Retinal pigment epithelial cell (primary cell): Measurements from ENCODE around the gene CENATAC.
"Not testable (repeated sequence)": the region's sequence is repeated elsewhere in the genome, so short reads cannot be mapped to it uniquely, and the experiment has no call there.

Source experiments
- DNase-seq: peaks from one replicate; pipeline ENCODE4 v3.0.0-alpha.2; 2010; ENCODE audit warnings: low read depth
- H3K4me3 ChIP-seq: 2 replicates; pipeline ENCODE4 v1.5.1; 2011; ENCODE audit warnings: mild to moderate bottlenecking, low read length, control low read depth, moderate library complexity
- CTCF ChIP-seq: conservative IDR thresholded peaks from 2 replicates; pipeline ENCODE4 v1.5.1; 2011; ENCODE audit warnings: low read depth, low read length, control low read depth, inconsistent platforms

Gene CENATAC

DNA sequence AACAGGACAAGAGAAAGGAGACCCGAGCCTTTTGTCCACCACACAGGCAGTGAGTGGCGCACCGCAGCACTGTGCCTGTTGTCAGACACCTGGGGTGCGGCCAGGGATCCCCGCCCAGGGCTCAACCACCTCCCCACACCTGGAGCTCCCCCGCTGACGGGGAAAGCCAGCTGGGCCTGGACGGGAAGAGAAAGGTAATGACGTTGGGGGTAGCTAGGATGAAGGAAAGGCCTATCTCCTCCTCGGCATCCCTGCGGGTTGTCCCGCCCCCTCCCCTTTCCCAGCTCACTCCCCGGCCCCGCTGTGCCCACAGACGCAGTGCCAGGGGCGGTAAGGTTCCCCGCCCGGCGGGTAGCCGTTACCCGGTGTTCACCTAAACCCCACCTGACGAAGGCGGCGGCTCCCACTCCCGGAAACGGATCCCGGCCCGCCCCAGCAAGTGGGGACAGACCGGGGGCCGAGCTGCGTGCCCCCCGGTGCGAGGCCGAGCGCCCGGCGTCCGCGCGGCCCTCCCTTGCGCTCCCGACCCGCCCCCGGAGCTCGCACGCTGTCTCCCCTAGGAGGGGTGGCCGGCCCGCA, 58.6 kb downstream of the CENATAC start:
- TF ChIP-seq CTCF = no peak
- H3K4me3 ChIP-seq = peak overlapping the region; percentile 82
- no peak for DNase-seq

DNA sequence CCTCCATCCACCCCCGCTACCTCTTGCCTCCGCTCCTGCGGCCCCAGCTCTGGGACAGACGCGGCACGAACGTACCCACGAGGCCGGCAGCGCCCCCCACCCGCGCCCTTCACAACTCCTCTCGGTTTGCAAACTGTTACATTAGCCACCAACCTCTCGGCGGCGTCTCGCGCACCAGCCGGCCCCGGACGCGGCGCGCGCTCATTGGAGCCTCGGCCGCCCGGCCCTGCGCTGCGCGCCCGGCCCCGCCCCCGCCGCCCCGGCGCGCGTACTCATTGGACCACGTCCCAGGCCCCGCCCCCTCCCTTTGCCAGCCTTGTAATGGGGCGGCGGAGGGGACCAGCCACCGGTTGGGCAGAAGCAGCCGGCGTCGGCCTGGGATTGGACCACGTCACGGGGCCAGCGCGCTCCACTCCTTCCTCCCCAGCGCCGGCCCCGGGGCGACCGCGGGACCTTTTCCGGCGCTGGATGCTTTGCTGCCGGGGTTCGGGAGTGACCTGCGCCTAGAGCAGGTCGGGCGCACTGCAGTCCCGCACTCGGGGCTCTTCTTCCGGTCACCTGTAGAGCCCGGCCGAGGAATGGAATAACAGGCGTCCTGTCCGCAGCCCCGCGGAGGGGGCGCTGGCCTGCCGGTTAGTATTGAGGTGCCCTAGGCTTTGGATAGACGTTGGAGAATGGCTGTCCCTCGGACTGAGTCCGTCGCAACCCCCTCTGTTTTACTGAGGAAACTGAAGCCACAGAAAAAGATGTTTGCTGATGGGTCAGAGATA, 59.2 kb downstream of the CENATAC start, which contains the start of gene HYOU1:
TSS of gene HYOU1 (minus strand) at position 206 of the 770 bp plus-strand sequence. CDS start 1,045 bp downstream, outside the sequence.
- peak within 1 kb of the TSS; percentile 84 for H3K4me3 ChIP-seq
- peak; percentile 32 for TF ChIP-seq CTCF
- DNase-seq = peak; percentile 87

- not testable (repeated sequence) for DNase-seq, H3K4me3 ChIP-seq
Measured at GRCh38 chr11:119059128-119059527, 61.2 kb downstream of the CENATAC start.

DNA sequence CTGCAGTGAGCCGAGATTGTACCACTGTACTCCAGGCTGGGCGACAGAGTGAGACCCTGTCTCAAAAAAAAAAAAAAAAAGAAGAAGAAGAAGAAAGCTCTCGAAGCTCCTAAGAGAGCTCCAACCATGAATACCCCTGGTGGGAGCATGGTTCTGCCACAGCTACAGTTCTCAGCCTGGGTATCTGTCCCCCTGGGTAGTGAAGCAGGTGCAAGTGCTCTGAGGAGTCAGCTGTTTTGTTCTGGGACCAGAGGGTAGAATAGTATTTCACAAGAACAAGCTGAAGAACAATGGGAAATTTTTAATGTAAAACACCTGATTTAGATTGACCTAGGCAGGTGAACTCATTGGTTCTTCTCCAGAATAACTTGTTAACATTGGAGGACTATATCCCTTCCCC, 63.3 kb downstream of the CENATAC start:
- H3K4me3 ChIP-seq = no peak overlapping the region
- no peak for TF ChIP-seq CTCF
- no peak for DNase-seq

DNA sequence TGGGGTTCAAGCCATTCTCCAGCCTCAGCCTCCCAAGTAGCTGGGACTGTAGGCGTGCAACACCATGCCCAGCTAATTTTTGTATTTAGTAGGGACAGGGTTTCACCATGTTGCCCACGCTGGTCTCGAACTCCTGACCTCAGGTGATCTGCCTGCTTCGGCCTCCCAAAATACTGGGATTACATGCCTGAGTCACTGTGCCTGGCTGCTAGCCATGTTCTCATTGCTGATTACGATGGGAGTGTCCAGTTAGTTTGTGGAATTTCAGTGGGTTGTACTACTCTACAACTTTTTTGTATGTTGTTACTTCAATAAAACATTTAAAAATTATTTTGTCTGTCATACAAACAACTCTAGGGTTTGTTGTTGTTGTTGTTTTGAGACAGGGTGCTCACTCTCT, 64.8 kb downstream of the CENATAC start:
- DNase-seq = no peak
- TF ChIP-seq CTCF = no peak
- H3K4me3 ChIP-seq = no peak overlapping the region

DNA sequence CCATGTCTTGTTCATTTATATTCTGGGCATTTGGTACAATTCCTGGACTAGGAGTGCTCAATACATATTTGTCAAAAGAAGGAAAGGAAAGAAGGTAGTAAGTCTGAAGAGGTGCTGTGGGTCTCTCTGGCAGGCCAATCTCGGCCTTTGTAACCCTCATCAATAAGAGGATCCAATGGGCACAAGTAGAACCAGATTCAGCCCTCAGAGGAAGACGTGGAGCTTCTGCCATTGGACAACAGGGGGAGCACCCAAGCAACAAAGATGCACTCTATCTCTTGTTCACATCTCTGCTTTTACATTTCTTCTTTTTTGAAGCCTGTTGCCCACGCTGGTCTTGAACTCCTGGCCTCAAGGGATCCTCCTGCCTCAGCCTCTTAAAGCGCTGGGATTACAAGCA, 67.4 kb downstream of the CENATAC start:
- TF ChIP-seq CTCF = peak; percentile 49
- no peak overlapping the region for H3K4me3 ChIP-seq
- DNase-seq = no peak
